Middle frontal gyrus (tissue), 1 donor: ENCODE measurements around the gene TPK1.
"Not testable (repeated sequence)": the region's sequence is repeated elsewhere in the genome, so short reads cannot be mapped to it uniquely, and the experiment has no call there.

ENCODE experiments used
- DNase-seq: peaks from one replicate; pipeline ENCODE4 v3.0.0-alpha.2; 2015; ENCODE audit warnings: low spot score; ENCODE audit errors: extremely low spot score

Gene TPK1

DNA sequence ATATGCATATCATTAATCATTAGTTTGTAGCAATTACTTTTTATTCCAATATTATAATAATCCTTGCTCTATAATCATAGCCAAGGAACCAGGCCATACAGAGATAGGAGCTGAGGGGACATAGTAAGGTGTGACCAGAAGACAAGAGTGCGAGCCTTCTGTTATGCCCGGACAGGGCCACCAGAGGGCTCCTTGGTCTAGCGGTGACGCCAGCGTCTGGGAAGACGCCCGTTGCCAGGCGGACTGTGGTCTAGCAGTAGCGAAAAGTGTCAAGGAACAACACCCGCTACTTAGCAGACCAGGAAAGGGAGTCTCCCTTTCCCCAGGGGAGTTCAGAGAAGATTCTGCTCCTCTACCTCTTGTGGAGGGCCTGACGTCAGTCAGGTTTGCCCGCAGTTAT is 109.0 kb downstream of the TPK1 start:
- DNase-seq = not testable (repeated sequence)

GRCh38 chr7:144725070-144725469 is 110.8 kb downstream of the TPK1 start:
- no peak for DNase-seq

GRCh38 chr7:144723301-144723700 is 112.6 kb downstream of the TPK1 start:
- no peak for DNase-seq

- DNase-seq = no peak
These were observed 115.1 kb downstream of the TPK1 start for GRCh38 chr7:144720710-144721109.

GRCh38 chr7:144720149-144720548 is 115.7 kb downstream of the TPK1 start:
- no peak for DNase-seq

DNA sequence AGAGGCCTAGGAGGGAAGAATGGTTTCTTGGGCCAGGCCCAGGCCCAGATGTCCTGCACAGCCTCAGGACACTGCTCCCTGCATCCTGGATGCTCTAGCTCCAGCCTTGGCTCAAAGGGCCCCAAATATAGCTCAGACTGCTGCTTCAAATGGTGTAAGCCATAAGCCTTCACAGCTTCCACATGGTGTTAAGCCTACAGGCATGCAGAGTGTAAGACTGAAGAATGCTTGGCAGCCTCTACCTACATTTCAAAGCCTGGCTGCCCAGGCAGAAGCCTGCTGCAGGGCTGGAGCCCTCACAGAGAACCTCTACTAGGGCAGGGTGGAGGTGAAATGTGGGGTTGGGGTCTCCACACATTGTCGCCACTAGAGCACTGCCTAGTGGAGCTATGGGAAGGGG is 118.1 kb downstream of the TPK1 start:
- no peak for DNase-seq

GRCh38 chr7:144713850-144714249 is 122.0 kb downstream of the TPK1 start:
- no peak for DNase-seq

- no peak for DNase-seq
These were observed 125.1 kb downstream of the TPK1 start for GRCh38 chr7:144710791-144711190.

- DNase-seq = no peak
These were observed 126.8 kb downstream of the TPK1 start for GRCh38 chr7:144709066-144709465.

DNA sequence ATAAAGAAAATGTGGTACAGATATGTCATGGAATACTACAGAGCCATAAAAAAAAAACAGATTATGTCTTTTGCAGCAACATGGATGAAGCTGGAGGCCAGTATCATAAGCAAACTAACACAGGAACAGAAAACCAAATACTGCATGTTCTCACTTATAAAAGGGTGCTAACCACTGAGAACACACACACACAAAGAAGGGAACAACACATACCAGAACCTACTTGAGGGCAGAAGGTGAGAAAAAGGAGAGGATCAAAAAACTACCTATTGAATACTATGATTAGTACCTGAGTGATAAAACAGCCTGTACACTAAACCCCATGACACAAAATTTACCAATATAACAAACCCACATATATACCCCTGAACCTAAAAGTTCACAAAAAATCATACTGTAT is 144.6 kb downstream of the TPK1 start:
- DNase-seq = no peak

- no peak for DNase-seq
These were observed 153.1 kb downstream of the TPK1 start for GRCh38 chr7:144682581-144683280.

GRCh38 chr7:144676492-144676891 is 159.4 kb downstream of the TPK1 start:
- DNase-seq = no peak

DNA sequence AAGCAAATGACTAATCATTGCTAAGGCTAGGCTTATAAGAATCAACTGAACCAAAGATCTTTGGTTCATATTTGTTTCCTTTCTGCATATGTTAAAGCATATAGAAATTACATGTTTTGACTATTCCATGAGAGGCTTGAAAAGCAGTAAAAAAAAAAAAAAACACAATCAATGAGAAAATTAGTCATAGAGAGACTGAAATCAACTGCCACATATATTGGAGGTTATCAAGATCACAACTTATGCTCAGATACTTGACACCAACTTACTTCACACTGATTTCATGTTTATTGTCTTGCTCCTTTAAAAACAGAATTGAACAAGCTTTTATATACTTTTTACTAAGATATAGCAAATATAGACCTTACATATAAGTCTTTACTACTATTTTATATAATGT is 161.3 kb downstream of the TPK1 start:
- DNase-seq = no peak

GRCh38 chr7:144672869-144673268 is 163.0 kb downstream of the TPK1 start:
- no peak for DNase-seq

DNA sequence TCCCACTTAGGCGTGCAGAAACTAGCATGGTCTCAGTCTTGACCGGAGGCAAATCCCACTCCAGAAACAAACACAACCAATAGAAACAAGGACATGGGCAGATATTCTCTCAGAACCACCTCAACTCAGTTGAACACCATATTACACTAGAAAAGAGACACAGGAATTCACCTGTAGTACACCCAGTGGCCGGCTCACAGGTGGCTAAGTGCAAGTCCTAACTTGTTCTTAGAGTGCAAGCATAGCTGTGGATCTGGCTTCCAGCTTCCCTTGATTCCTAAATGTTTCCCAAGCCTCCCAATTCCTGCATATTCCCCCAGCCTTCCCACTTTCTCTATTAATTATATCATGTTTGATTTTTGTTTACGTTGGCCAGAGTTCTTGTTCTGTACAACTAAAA is 164.4 kb downstream of the TPK1 start:
- no peak for DNase-seq

GRCh38 chr7:144670218-144670617 is 165.6 kb downstream of the TPK1 start:
- no peak for DNase-seq

- no peak for DNase-seq
These were observed 167.3 kb downstream of the TPK1 start for GRCh38 chr7:144668503-144668902.

DNA sequence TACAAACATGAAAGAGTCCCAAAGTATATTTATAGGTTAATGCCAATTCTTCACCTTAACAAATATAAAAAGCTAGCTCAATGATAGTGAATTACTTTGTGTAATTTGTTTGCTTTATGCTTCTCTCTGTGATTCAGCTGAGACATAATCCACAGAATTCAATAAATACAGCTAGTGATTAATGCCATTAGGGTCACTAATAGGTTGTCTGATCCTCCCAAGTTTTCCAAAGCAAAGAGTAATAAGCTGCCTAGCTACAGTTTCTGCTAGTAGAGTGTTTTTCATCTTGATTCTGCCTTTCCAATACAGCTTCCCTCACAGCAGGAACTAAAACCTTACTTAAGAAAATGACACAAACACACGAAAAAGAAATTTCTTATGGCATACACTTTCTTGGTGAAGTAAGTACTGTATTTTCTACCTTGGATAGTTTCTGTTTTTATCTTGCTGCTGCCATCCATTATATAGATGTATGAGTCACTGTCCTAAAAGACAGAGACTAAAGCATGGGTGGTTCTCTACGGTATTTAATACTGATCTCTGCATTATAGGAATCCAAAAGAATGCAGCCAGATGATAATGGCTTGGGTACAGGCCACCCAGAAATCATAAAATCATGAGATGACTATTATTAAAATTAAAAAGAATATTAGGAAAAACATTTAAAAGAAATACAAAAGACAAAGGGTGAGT is 170.0 kb downstream of the TPK1 start:
- no peak for DNase-seq

DNA sequence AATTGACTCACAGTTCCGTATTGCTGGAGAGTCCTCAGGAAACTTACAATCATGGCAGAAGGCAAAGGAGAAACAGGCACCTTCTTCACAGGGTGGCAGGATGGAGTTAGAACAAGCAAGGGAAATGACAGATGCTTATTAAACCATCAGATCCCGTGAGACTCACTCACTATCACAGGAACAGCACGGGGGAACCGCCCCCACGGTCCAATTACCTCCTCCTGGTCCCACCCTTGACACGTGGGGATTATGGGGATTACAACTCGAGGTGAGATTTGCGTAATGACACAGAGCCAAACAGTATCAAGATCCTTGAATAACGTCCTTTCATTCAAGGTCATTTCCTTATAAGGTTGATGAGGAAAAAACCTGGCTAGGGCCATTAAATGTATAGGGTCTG is 176.6 kb downstream of the TPK1 start:
- DNase-seq = no peak

- no peak for DNase-seq
These were observed 178.8 kb downstream of the TPK1 start for GRCh38 chr7:144656965-144657517.

- no peak for DNase-seq
These were observed 182.4 kb downstream of the TPK1 start for GRCh38 chr7:144653449-144653848.

GRCh38 chr7:144650439-144650838 is 185.4 kb downstream of the TPK1 start:
- DNase-seq = no peak

- DNase-seq = no peak
These were observed 186.7 kb downstream of the TPK1 start for GRCh38 chr7:144649120-144649519.
